HepG2 (cell line): ENCODE results near the gene STXBP2. TPM values are rescaled to one million over a fixed set of nuclear protein-coding genes. Genes with fewer than 3 reads are reported as not detected.

Experiments
- ARNT2 ChIP-seq: sonication (generic); formaldehyde crosslinking; IDR thresholded peaks from 2 replicates; pipeline ENCODE4 v1.8.0; 2022; ENCODE audit warnings: mild to moderate bottlenecking, low read depth, missing genetic modification reagents, moderate library complexity
- CREM ChIP-seq, 2 experiments: sonication (generic) in 1 of 2; formaldehyde crosslinking in 1 of 2; IDR thresholded peaks; 2 replicates each; pipeline versions ENCODE4 v1.4.0 to v1.6.1; 2016 to 2020; ENCODE audit warnings: antibody characterized with exemption in 1 of 2, mild to moderate bottlenecking in 1 of 2, missing genetic modification reagents in 1 of 2
- DR1 ChIP-seq: sonication (generic); formaldehyde crosslinking; IDR thresholded peaks from 2 replicates; pipeline ENCODE4 v1.8.0; 2021; ENCODE audit warnings: mild to moderate bottlenecking, missing genetic modification reagents, inconsistent platforms
- FUBP1 ChIP-seq: sonication (generic); formaldehyde crosslinking; IDR thresholded peaks from 2 replicates; pipeline ENCODE4 v1.5.1; 2020; ENCODE audit warnings: missing genetic modification reagents, mild to moderate bottlenecking, borderline replicate concordance
- GMEB1 ChIP-seq: sonication (generic); formaldehyde crosslinking; IDR thresholded peaks from 2 replicates; pipeline ENCODE4 v1.5.1; 2020; ENCODE audit warnings: missing genetic modification reagents, mild to moderate bottlenecking, borderline replicate concordance
- MXI1 ChIP-seq: IDR thresholded peaks from 3 replicates; pipeline ENCODE4 v1.6.1; 2012; ENCODE audit warnings: low read depth, low read length, inconsistent platforms, borderline replicate concordance
- RBM39 ChIP-seq: fragments of 200-400 bp; formaldehyde crosslinking; IDR thresholded peaks from one replicate; pipeline ENCODE4 v1.6.1; 2018; ENCODE audit warnings: antibody characterized with exemption, mild to moderate bottlenecking, low read depth, low read length; ENCODE audit not compliant: poor library complexity, severe bottlenecking
- SNRNP70 ChIP-seq: fragments of 200-400 bp; formaldehyde crosslinking; IDR thresholded peaks from 2 replicates; pipeline ENCODE4 v1.6.1; 2017; ENCODE audit warnings: mild to moderate bottlenecking, low read depth, low read length, moderate library complexity
- SOX13 ChIP-seq, 3 experiments: fragments of 450-650 bp in 1 of 3; sonication (generic) in 1 of 3; formaldehyde crosslinking in 1 of 3; IDR thresholded peaks in 2 of 3; conservative IDR thresholded peaks in 1 of 3; 2 replicates each; pipeline versions ENCODE4 v1.5.0 to v1.6.1; 2016 to 2020; ENCODE audit warnings: antibody characterized with exemption in 1 of 3, mild to moderate bottlenecking in 1 of 3, missing compliant biosample characterization in 1 of 3, missing genetic modification reagents in 1 of 3, moderate library complexity in 1 of 3
- SRSF4 ChIP-seq: fragments of 200-400 bp; formaldehyde crosslinking; IDR thresholded peaks from one replicate; pipeline ENCODE4 v1.6.1; 2018; ENCODE audit warnings: mild to moderate bottlenecking, low read depth, low read length, moderate library complexity; ENCODE audit not compliant: poor library complexity, severe bottlenecking
- TAF15 ChIP-seq: fragments of 200-400 bp; formaldehyde crosslinking; IDR thresholded peaks from one replicate; pipeline ENCODE4 v1.6.1; 2018; ENCODE audit warnings: mild to moderate bottlenecking, low read depth, low read length; ENCODE audit not compliant: poor library complexity, severe bottlenecking
- ZBTB1 ChIP-seq: sonication (generic); formaldehyde crosslinking; IDR thresholded peaks from 2 replicates; pipeline ENCODE4 v1.4.0; 2020; ENCODE audit warnings: missing genetic modification reagents, borderline replicate concordance
- ZBTB46 ChIP-seq: sonication (generic); formaldehyde crosslinking; IDR thresholded peaks from 2 replicates; pipeline ENCODE4 v1.4.0; 2020; ENCODE audit warnings: mild to moderate bottlenecking, missing genetic modification reagents, borderline replicate concordance
- ZC3H4 ChIP-seq: sonication (generic); formaldehyde crosslinking; IDR thresholded peaks from 2 replicates; pipeline ENCODE4 v1.4.0; 2020; ENCODE audit warnings: missing genetic modification reagents, borderline replicate concordance
- ZMAT3 ChIP-seq: sonication (generic); formaldehyde crosslinking; conservative IDR thresholded peaks from 2 replicates; pipeline ENCODE4 v1.7.0; 2021; ENCODE audit warnings: missing genetic modification reagents
- ZNF264 ChIP-seq: sonication (generic); formaldehyde crosslinking; IDR thresholded peaks from 2 replicates; pipeline ENCODE4 v1.4.0; 2020; ENCODE audit warnings: missing genetic modification reagents
- ZNF362 ChIP-seq: sonication (generic); formaldehyde crosslinking; IDR thresholded peaks from 2 replicates; pipeline ENCODE4 v1.4.0; 2020; ENCODE audit warnings: missing genetic modification reagents, mild to moderate bottlenecking, borderline replicate concordance
- ZNF484 ChIP-seq: sonication (generic); formaldehyde crosslinking; IDR thresholded peaks from 2 replicates; pipeline ENCODE4 v1.5.1; 2020; ENCODE audit warnings: mild to moderate bottlenecking, low read depth, missing genetic modification reagents, borderline replicate concordance
- ZNF589 ChIP-seq: sonication (generic); formaldehyde crosslinking; conservative IDR thresholded peaks from 2 replicates; pipeline ENCODE4 v1.8.0; 2022; ENCODE audit warnings: mild to moderate bottlenecking, moderate library complexity, missing genetic modification reagents
- ZNF792 ChIP-seq: IDR thresholded peaks from 2 replicates; pipeline ENCODE4 v1.6.1; 2016
- ZSCAN29 ChIP-seq: sonication (generic); formaldehyde crosslinking; conservative IDR thresholded peaks from 2 replicates; pipeline ENCODE4 v1.4.0; 2020; ENCODE audit warnings: mild to moderate bottlenecking, missing genetic modification reagents
- polyA plus RNA-seq, 8 experiments: library from polyadenylated mRNA; depleted of rRNA in 3 of 8; stranded (reverse) in 7 of 8; unstranded in 1 of 8; fragments of >200 nt; fragmentation: Illumina TruSeq in 4 of 8; extraction: Trizol in 4 of 8; gene quantifications; 2 replicates each; pipeline versions ENCODE4 v1.2.1 to v1.2.3, GENCODE V29; 2011 to 2016; ENCODE audit warnings: low read depth in 4 of 8, missing spikeins in 1 of 8, mixed read lengths in 1 of 8; ENCODE audit not compliant: insufficient read depth in 1 of 8
- total RNA-seq, 5 experiments: library from RNA; depleted of rRNA; stranded (reverse); fragments of >200 nt; fragmentation: Illumina TruSeq; extraction: Trizol; gene quantifications; 2 replicates each; pipeline ENCODE4 v1.2.3, GENCODE V29; 2016; ENCODE audit warnings: low read depth in 1 of 5

The STXBP2 gene
- total and polyA plus RNA-seq, 2 of the 13 experiments (the other 11 are each of a cell fraction or from before 2014, with no cell fraction given): 22.8 to 40.1 TPM

- TF ChIP-seq GMEB1 (CRISPR knock-in tag) (0 out of 2 replicates have a peak, but pooled peaks have one; percentile 46), ARNT2 (CRISPR knock-in tag) (peak; percentile 57; the same call in 1 of the 2 replicates), ZNF484 (CRISPR knock-in tag) (no peak), ZNF589 (CRISPR knock-in tag) (no peak), ZSCAN29 (CRISPR knock-in tag) (no peak), SOX13 (IDR thresholded peaks at IDR 0.05) (no peak), SOX13 (CRISPR knock-in tag; conservative IDR thresholded peaks at IDR 0.05 in 1 of 2, IDR thresholded peaks at IDR 0.05 in 1 of 2) (no peak), ZNF362 (CRISPR knock-in tag) (peak; percentile 41; the same call in 1 of the 2 replicates), DR1 (no peak; the same call in 1 of the 2 replicates), ZMAT3 (CRISPR knock-in tag) (no peak), SRSF4 (no peak), ZBTB1 (CRISPR knock-in tag) (no peak), MXI1 (peak; percentile 81; the same call in 1 of the 3 replicates), TAF15 (no peak), ZC3H4 (no peak), ZNF264 (CRISPR knock-in tag) (no peak), ZNF792 (CRISPR knock-in tag) (peak; percentile 80; the same call in 1 of the 2 replicates), RBM39 (peak; percentile 54), CREM (IDR thresholded peaks at IDR 0.05) (no peak), CREM (CRISPR knock-in tag; IDR thresholded peaks at IDR 0.05) (no peak), ZBTB46 (CRISPR knock-in tag) (no peak; the same call in 1 of the 2 replicates), FUBP1 (CRISPR knock-in tag) (no peak), SNRNP70 (no peak)
These were observed at the start of gene STXBP2 (continued) for GRCh38 chr19:7636691-7637373.
